ENCODE results near the gene LBR. TPM values are rescaled to one million over a fixed set of nuclear protein-coding genes. Genes with fewer than 3 reads are reported as not detected.

The LBR gene
- total RNA-seq, 1 donor from 2014 or later = 35.8 TPM

- DNase-seq (ENCODE audit: low read depth) (peak; percentile 69), FAIRE-seq (no peak)
- no peak for TF ChIP-seq CTCF (IDR thresholded peaks at IDR 0.05; ENCODE audit: insufficient read depth, low read length, severe bottlenecking)
- Histone ChIP-seq H3K27me3 (ENCODE audit: control insufficient read depth, insufficient read depth, low read length) (no peaks in the 10 kb centered on the region), H3K36me3 (ENCODE audit: control insufficient read depth, insufficient read depth, low read length) (no peaks in the 10 kb centered on the region), H3K4me3 (ENCODE audit: low read depth, low read length) (peak overlapping the region; percentile 90)
Observed at GRCh38 chr1:225428068-225428880, 436 bp upstream of the LBR start.

GRCh38 chr1:225426395-225427234 is 1.2 kb downstream of the LBR start:
- FAIRE-seq (no peak), DNase-seq (ENCODE audit: low read depth) (peak; percentile 50)
- H3K27me3 ChIP-seq (ENCODE audit: control insufficient read depth, insufficient read depth, low read length) = no peaks in the 10 kb centered on the region
- no peak for TF ChIP-seq CTCF (IDR thresholded peaks at IDR 0.05; ENCODE audit: insufficient read depth, low read length, severe bottlenecking)
- peak overlapping the region; percentile 90 for H3K4me3 ChIP-seq (ENCODE audit: low read depth, low read length)
- no peaks in the 10 kb centered on the region for H3K36me3 ChIP-seq (ENCODE audit: control insufficient read depth, insufficient read depth, low read length)

- no peaks in the 10 kb centered on the region for H3K27me3 ChIP-seq (ENCODE audit: control insufficient read depth, insufficient read depth, low read length)
- TF ChIP-seq CTCF (IDR thresholded peaks at IDR 0.05; ENCODE audit: insufficient read depth, low read length, severe bottlenecking) = no peak
- H3K36me3 ChIP-seq (ENCODE audit: control insufficient read depth, insufficient read depth, low read length) = no peaks in the 10 kb centered on the region
- DNase-seq (ENCODE audit: low read depth) (peak; percentile 87), FAIRE-seq (no peak)
- no peak overlapping the region for H3K4me3 ChIP-seq (ENCODE audit: low read depth, low read length)
Observed at GRCh38 chr1:225425201-225425786, 2.5 kb downstream of the LBR start.

- no peaks in the 10 kb centered on the region for H3K27me3 ChIP-seq (ENCODE audit: control insufficient read depth, insufficient read depth, low read length)
- no peak overlapping the region for H3K4me3 ChIP-seq (ENCODE audit: low read depth, low read length)
- TF ChIP-seq CTCF (IDR thresholded peaks at IDR 0.05; ENCODE audit: insufficient read depth, low read length, severe bottlenecking) = no peak
- FAIRE-seq (no peak), DNase-seq (ENCODE audit: low read depth) (peak; percentile 13)
- H3K36me3 ChIP-seq (ENCODE audit: control insufficient read depth, insufficient read depth, low read length) = no peaks in the 10 kb centered on the region
Observed at GRCh38 chr1:225424562-225425200, 3.2 kb downstream of the LBR start.

GRCh38 chr1:225423518-225423855 is 4.4 kb downstream of the LBR start:
- no peak overlapping the region for H3K4me3 ChIP-seq (ENCODE audit: low read depth, low read length)
- TF ChIP-seq CTCF (IDR thresholded peaks at IDR 0.05; ENCODE audit: insufficient read depth, low read length, severe bottlenecking) = no peak
- no peak for DNase-seq (ENCODE audit: low read depth)
- H3K36me3 ChIP-seq (ENCODE audit: control insufficient read depth, insufficient read depth, low read length) = peaks cover 6% of the 10 kb centered on the region
- H3K27me3 ChIP-seq (ENCODE audit: control insufficient read depth, insufficient read depth, low read length) = no peaks in the 10 kb centered on the region
- FAIRE-seq = no peak

Data from bronchial epithelial cell (primary cell).